GM11168 (cell line): ENCODE measurements around the gene SORBS1.

Source experiments
- in situ Hi-C: fragments of 300-500 bp; cut with MboI; formaldehyde crosslinking; loops from one replicate; pipeline ENCODE4 v1.12.0; 2022; ENCODE audit warnings: low sequenced_read_pairs; ENCODE audit not compliant: unreplicated experiment

The SORBS1 gene

DNA sequence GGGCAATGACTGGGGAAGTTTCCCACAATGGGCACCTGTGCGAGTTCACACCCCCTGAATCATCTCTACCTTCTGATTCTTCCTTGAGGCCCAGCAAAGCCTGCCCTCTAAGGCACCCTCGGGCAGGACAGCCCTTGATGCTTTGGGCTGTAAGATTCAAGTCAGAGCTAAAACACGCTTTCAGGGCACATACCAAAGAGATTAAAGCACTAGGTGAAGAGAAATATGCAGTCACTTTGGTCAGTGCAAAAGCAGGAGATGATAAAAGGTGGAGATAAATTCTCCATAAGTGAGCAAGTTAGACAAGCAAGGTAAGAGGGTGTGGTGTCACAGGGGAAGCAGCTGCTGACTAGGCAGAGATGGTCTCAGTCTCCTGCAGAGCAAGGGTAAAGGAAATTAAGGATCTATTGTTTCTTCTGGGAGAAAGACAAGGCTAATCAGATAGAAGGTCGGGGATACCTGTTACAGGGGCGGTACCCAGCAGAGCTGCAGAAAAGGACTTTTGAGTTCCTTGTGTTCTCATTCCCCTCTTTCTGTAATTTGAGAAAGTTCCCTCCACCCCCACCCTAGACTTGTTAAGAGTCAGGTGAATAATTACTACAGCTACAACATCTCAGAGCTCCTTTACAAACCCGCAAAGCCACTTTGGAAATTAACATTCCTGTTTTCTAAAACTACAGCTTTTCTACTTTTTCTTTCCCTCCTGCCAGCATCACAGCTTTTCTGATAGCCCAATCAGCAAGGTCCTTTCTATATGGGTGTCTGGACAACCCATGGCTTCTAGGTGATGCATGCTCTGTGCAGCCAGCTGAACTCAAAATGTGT lies 296.7 kb downstream of the SORBS1 start:
- in situ Hi-C loops, result loop anchor here (10.0 kb wide), 1 partner anchor 100 kb away; no protein-coding TSS in a partner anchor

- in situ Hi-C loops, result loop anchor here (10.0 kb wide), 1 partner anchor 101 kb away; no protein-coding TSS in a partner anchor
Observed at GRCh38 chr10:95263864-95264226, 297.3 kb downstream of the SORBS1 start.

DNA sequence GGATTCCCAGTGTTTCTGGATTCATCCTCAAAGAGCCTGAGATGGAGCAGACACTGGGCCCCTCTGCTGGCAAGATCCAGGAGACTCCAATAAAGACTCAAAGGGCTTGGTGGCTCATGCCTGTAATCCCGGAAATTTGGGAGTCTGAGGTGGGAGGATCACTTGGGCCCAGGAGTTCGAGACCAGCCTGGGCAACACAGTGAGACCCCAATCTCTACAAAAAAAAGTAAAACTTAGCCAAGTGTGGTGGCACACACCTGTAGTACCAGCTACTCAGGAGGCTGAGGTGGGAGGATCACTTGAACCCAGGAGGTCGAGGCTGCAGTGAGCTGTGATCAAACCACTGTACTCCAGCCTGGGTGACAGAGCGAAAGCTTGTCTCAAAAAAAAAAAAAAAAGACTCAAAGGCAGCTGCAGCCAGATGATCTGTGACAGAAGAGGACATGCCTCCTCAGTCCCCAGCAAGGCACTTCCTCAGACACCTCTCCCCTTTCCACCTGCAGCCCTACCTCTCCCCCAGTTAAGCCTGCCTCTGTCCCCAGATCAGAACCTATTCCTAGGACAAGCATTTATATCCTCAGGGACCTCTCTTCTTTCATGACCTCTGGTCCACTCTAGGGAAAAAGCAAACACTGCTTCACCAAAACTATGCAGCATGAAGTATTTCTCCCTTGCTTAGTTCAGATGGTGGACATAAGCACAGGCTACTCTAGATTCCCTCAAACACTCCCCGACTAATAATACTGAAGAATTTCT lies 298.2 kb downstream of the SORBS1 start:
- in situ Hi-C loops, result loop anchor here (10.0 kb wide), 1 partner anchor 102 kb away; no protein-coding TSS in a partner anchor

- in situ Hi-C loops, result loop anchor here (10.0 kb wide), 1 partner anchor 103 kb away; no protein-coding TSS in a partner anchor
Observed at GRCh38 chr10:95261926-95262325, 299.2 kb downstream of the SORBS1 start.
